SU-DHL-6 (cell line): ENCODE data around the gene MINDY1.

ENCODE experiments used
- H2AFZ ChIP-seq: fragments of 200-600 bp; sonication (generic); 2 replicates; pipeline ENCODE4 v1.6.1; 2014; ENCODE audit warnings: low read depth, mild to moderate bottlenecking, moderate library complexity, mixed read lengths, antibody characterized with exemption, low read length; ENCODE audit not compliant: severe bottlenecking
- H3F3A ChIP-seq: fragments of 200-600 bp; shearing (Covaris generic); 2 replicates; pipeline ENCODE4 v1.6.0; 2016; ENCODE audit warnings: antibody characterized with exemption, mild to moderate bottlenecking; ENCODE audit not compliant: insufficient read depth
- H3K27ac ChIP-seq: fragments of 200-600 bp; sonication (generic); 2 replicates; pipeline ENCODE4 v1.5.1; 2016; ENCODE audit warnings: low read depth, mild to moderate bottlenecking, low read length, moderate library complexity, mixed read lengths
- H3K27me3 ChIP-seq: fragments of 200-600 bp; sonication (generic), shearing (Covaris generic); 2 replicates; pipeline ENCODE4 v1.6.0; 2014; ENCODE audit warnings: mild to moderate bottlenecking, low read length
- H3K36me3 ChIP-seq: fragments of 200-600 bp; sonication (generic); 2 replicates; pipeline ENCODE4 v1.6.1; 2014; ENCODE audit warnings: mild to moderate bottlenecking, low read length, mixed read lengths
- H3K4me2 ChIP-seq: fragments of 300-600, 200-600 bp; shearing (Covaris generic), sonication (generic); 2 replicates; pipeline ENCODE4 v1.6.0; 2014; ENCODE audit warnings: low read length, low read depth, mild to moderate bottlenecking; ENCODE audit not compliant: poor library complexity, severe bottlenecking
- H3K4me3 ChIP-seq: fragments of 200-600 bp; sonication (generic); 2 replicates; pipeline ENCODE4 v1.5.1; 2014; ENCODE audit warnings: antibody characterized with exemption, low read length, mild to moderate bottlenecking, mixed read lengths; ENCODE audit not compliant: insufficient read depth, poor library complexity, severe bottlenecking
- H3K79me2 ChIP-seq: fragments of 200-600 bp; sonication (generic); 2 replicates; pipeline ENCODE4 v1.6.1; 2014; ENCODE audit warnings: mild to moderate bottlenecking, low read length, moderate library complexity; ENCODE audit not compliant: insufficient read depth
- H3K9ac ChIP-seq: fragments of 200-600 bp; sonication (generic); 2 replicates; pipeline ENCODE4 v1.7.0; 2014; ENCODE audit warnings: mild to moderate bottlenecking, low read length
- H3K9me2 ChIP-seq: fragments of 200-600 bp; sonication (generic); replicated peaks from 2 replicates; pipeline ENCODE4 v1.6.1; 2014; ENCODE audit warnings: low read length; ENCODE audit not compliant: insufficient read depth
- H3K9me3 ChIP-seq: fragments of 200-600 bp; sonication (generic); 2 replicates; pipeline ENCODE4 v1.6.1; 2014; ENCODE audit warnings: low read length, mixed read lengths; ENCODE audit not compliant: insufficient read depth
- H4K20me1 ChIP-seq: fragments of 200-600 bp; sonication (generic); 2 replicates; pipeline ENCODE4 v1.6.1; 2014; ENCODE audit warnings: low read depth, mild to moderate bottlenecking, antibody characterized with exemption, low read length, moderate library complexity, mixed read lengths
- EZH2phosphoT487 ChIP-seq: fragments of 200-600 bp; sonication (generic), shearing (Covaris generic); conservative IDR thresholded peaks from 2 replicates; pipeline ENCODE4 v1.6.1; 2018; ENCODE audit warnings: mild to moderate bottlenecking, antibody characterized with exemption, low read length, moderate library complexity, mixed read lengths
- TF ChIP-seq, protein P1 (sequence below): fragments of 200-600 bp; sonication (generic); IDR thresholded peaks from one replicate; pipeline ENCODE4 v1.5.1; 2017; ENCODE audit warnings: antibody characterized with exemption, mild to moderate bottlenecking, low read length, moderate library complexity; ENCODE audit not compliant: insufficient read depth, poor library complexity, severe bottlenecking

Gene MINDY1

DNA sequence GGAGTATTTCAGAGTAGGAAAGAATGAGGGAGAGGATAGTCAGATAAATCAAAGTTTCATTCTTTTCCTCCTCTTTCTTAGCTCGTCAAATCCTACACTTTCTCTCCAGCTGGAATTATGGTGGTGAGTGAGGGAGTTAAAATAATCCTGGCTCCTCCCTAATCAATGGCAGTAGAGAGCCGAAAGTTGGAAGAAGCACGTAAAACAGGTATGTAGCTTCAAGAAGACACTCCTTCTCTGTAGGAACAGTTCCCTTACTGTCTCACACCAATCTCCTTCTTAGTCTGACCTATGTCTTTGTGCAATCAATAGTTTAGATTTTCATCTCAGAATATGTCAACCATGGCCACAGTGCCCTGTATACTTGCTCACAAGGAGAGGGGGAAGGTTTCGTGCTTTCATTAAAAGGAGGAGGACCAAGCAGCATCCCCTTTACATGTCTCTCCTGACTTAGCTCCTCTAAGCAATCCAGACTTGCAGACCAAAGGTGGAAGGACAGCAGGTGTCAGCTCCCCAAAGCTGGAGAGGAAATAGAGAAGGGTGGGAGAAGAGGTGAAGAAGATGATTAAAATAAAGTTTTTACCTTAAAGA lies 878 bp downstream of the MINDY1 start:
- peak overlapping the region; percentile 48 for H3K4me3 ChIP-seq
- no peak for TF ChIP-seq EZH2phosphoT487
- TF ChIP-seq, protein P1, sequence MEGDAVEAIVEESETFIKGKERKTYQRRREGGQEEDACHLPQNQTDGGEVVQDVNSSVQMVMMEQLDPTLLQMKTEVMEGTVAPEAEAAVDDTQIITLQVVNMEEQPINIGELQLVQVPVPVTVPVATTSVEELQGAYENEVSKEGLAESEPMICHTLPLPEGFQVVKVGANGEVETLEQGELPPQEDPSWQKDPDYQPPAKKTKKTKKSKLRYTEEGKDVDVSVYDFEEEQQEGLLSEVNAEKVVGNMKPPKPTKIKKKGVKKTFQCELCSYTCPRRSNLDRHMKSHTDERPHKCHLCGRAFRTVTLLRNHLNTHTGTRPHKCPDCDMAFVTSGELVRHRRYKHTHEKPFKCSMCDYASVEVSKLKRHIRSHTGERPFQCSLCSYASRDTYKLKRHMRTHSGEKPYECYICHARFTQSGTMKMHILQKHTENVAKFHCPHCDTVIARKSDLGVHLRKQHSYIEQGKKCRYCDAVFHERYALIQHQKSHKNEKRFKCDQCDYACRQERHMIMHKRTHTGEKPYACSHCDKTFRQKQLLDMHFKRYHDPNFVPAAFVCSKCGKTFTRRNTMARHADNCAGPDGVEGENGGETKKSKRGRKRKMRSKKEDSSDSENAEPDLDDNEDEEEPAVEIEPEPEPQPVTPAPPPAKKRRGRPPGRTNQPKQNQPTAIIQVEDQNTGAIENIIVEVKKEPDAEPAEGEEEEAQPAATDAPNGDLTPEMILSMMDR = no peak
- peaks cover 8% of the 10 kb centered on the region; the same call in 1 of the 2 replicates for H3F3A ChIP-seq
- no peaks in the 10 kb centered on the region for H4K20me1 ChIP-seq
- no peaks in the 10 kb centered on the region for H3K9me3 ChIP-seq
- H3K36me3 ChIP-seq = no peaks in the 10 kb centered on the region
- no peaks in the 10 kb centered on the region for H3K27me3 ChIP-seq
- peak overlapping the region; percentile 79 for H2AFZ ChIP-seq
- peak overlapping the region; percentile 60 for H3K9ac ChIP-seq
- peaks cover 12% of the 10 kb centered on the region; the same call in 1 of the 2 replicates for H3K79me2 ChIP-seq
- no peak overlapping the region for H3K27ac ChIP-seq
- H3K9me2 ChIP-seq = no peaks in the 10 kb centered on the region
- H3K4me2 ChIP-seq = peak overlapping the region; percentile 60

DNA sequence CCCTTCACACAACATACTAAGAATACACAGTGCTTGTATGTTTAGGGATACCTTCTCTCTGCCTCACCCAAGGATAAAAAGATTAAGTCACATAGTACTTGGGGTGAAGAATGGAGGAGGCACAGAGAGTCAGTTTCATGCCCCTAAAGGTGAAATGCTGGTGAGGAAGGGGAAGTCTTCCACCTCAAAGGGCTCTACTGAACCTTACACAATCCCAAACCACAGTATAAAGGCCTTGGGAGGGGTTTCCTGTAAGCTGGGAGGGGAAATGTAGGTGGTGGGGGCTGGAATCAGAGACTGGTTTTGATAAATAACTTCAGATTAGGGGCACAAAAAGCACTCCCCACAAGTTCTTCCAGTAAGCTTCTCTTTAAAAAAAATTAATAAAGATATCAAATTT lies 3.5 kb downstream of the MINDY1 start:
- H3F3A ChIP-seq = peaks cover 8% of the 10 kb centered on the region; the same call in 1 of the 2 replicates
- H3K27me3 ChIP-seq = no peaks in the 10 kb centered on the region
- H3K9me3 ChIP-seq = no peaks in the 10 kb centered on the region
- no peak overlapping the region for H3K9ac ChIP-seq
- TF ChIP-seq EZH2phosphoT487 = no peak
- TF ChIP-seq, protein P1 = no peak
- no peak overlapping the region for H3K27ac ChIP-seq
- no peaks in the 10 kb centered on the region for H3K79me2 ChIP-seq
- H4K20me1 ChIP-seq = no peaks in the 10 kb centered on the region
- no peak overlapping the region for H3K4me2 ChIP-seq
- no peaks in the 10 kb centered on the region for H3K9me2 ChIP-seq
- H3K36me3 ChIP-seq = no peaks in the 10 kb centered on the region
- no peak overlapping the region for H2AFZ ChIP-seq
- H3K4me3 ChIP-seq = no peak overlapping the region

DNA sequence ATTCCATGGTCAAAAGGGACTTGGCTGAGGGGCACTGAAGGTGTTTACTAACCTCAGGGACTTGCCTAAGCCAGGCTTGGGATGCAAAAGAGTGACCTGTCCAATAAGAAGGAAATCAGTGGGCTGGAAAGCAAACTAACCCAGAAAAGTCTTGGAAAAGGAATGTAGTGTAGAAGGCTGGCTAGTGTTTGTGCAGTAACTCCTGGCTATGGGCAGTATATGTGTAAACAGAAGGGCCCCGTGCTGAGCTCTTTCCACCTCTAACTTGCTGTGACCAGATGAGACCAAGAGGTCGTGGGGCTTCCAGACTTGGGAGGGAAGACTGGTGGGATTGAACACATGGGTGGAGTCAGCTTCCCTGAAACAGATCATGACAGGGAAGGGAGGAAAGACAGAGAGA lies 4.1 kb downstream of the MINDY1 start:
- no peaks in the 10 kb centered on the region for H3K9me2 ChIP-seq
- no peak overlapping the region for H2AFZ ChIP-seq
- TF ChIP-seq, protein P1 = no peak
- TF ChIP-seq EZH2phosphoT487 = no peak
- H3K4me2 ChIP-seq = no peak overlapping the region
- H3K4me3 ChIP-seq = no peak overlapping the region
- no peaks in the 10 kb centered on the region for H3K9me3 ChIP-seq
- no peaks in the 10 kb centered on the region for H3K36me3 ChIP-seq
- no peak overlapping the region for H3K9ac ChIP-seq
- H3K27me3 ChIP-seq = no peaks in the 10 kb centered on the region
- H4K20me1 ChIP-seq = no peaks in the 10 kb centered on the region
- peaks cover 3% of the 10 kb centered on the region; the same call in 1 of the 2 replicates for H3F3A ChIP-seq
- no peak overlapping the region for H3K27ac ChIP-seq
- no peaks in the 10 kb centered on the region for H3K79me2 ChIP-seq
